RCC 7860 (cell line): ENCODE measurements around the gene HYAL3.
A peak's percentile ranks its signal among the peaks of the same experiment; 100 is the strongest.

ENCODE experiments used
- DNase-seq: peaks from one replicate; pipeline ENCODE4 v3.0.0-alpha.2; 2015; ENCODE audit warnings: low spot score
- FAIRE-seq: peaks from 2 replicates; lab custom pipeline; 2012; peaks lifted over from hg19 to GRCh38; lab: Jason Lieb, UNC

Gene HYAL3

GRCh38 chr3:50330330-50330729 lies 31.1 kb upstream of the HYAL3 start:
- FAIRE-seq (no peak), DNase-seq (no peak)

DNA sequence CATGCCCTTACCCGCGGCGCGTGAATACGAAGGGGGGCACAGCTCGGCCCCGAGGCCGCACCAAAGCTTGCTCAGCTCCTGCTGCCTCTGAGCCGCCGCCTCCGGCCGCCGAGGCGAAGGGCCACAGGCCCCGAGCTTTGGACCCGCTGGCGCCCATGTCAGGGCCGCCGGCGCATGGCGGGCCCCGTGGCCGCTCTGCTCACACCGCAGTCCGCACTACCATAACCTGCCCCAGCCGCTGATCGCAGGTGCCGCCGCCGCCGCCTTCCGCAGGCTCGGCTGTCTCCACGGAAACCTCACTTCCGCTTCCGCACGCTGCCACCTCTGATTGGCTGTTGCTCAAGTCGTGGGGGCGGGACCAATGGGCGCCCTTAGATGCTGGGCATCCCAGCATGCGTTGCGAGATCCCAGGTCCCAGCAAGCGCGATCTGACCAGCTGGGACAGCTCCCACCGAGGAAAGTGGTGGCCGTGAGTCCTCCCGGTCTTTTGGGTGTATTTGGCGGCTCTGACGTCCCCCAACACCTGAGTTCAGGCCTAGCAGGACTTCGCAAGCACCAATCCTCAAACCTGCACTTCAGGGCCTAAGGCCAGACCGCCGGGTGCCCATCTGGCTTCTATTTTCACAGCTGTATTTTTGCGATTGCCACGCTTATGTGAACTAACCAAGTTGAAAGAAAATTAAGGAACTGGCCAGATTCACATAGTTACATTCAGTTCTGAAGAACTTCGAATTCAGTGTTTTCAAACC lies 28.9 kb upstream of the HYAL3 start, which contains the start of gene TUSC2:
Gene TUSC2 (minus strand): TSS at position 281 of the 749 bp plus-strand sequence. CDS start 124 bp downstream, at position 157.
- FAIRE-seq: peak; percentile 72
- peak; percentile 84 for DNase-seq

DNA sequence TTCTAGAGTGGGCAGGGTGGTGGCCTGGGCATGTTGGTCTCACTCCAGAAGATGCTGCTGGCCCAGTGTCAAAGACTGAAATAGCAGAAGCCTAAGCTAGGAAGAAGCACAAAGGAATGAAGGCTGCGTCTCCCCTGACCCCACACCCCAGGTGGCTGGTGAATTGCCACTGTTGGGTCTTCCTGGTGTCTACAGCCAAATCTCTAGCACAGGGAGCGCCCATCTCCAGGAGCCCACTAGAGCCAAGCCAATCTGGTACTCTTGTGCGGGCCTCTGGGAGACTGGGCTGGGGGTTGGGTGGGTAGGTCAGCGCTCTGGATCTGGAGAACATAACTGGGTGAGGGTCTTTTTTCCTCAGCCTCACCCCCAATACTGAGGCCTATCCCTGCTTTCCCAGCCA lies 27.9 kb upstream of the HYAL3 start:
- FAIRE-seq: no peak

GRCh38 chr3:50326182-50326541 lies 27.0 kb upstream of the HYAL3 start:
- FAIRE-seq (no peak), DNase-seq (no peak)

More for the DNA sequence above, 27.9 kb upstream of the HYAL3 start:
- no peak for DNase-seq

- FAIRE-seq (no peak), DNase-seq (no peak)
These were observed 26.4 kb upstream of the HYAL3 start for GRCh38 chr3:50325497-50326181.

- no peak for FAIRE-seq
- DNase-seq: no peak
These were observed 25.9 kb upstream of the HYAL3 start for GRCh38 chr3:50325113-50325480.

DNA sequence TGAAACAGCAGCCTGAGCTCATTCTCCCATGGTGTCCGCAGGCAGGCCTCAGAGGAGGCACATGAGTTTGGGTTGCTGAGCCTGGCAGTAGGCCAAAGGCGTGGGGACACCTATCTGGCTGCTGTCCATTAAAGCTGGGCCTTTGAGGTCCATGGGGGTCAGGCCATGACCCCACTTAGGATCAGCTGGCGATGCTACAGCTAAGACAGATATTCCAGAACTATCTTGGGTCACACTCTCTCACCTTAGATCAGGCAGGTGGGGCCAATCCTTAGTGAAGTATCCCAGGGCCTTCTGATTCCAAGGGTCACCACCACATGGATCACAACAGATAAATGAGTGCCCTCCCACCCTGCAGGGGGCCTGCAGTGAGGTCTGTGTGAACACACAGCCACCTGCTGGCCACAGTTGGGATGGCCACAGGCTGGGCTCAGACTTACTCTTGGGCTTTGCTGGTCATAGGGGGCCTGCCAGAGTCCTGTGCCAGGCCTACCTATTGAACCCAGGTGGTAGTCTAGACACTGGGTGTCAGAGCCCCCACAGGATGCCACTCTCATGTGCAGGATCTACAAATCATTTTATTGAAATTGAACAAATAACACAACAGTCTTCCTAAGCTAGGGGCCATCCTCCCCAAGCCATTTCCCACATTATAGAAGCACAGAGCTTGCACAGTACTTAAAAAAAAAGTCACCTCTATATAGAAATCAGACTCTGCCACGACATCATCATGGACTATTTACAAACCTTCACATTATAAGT lies 25.3 kb upstream of the HYAL3 start:
- DNase-seq (peak; percentile 51), FAIRE-seq (no peak)

GRCh38 chr3:50323614-50324199 lies 24.5 kb upstream of the HYAL3 start:
- DNase-seq: no peak
- no peak for FAIRE-seq

DNA sequence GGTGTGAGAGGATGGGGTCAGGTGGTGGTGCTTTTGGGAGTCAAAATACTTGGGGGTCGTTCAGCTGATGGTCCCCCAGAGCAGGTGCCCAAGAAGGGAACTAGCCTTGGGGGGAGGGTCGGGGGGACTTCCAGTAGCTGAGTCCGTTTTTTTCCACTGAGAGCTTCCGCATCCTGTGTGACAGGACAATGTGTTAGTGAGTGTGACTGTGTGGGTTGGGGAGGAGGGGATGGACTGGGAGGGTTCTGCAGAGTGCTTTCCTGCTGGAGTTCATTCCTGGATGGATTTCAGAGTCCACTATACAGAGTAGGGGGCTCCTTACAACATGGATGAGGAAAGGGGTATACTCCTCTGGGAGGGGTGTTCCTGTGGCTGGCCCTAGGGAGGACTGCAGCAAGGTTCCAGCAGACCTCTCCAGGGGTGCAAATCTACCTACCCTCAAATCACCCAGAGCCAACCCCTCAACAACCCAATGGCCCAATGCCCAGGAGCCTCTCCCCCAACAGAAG lies 23.9 kb upstream of the HYAL3 start:
- FAIRE-seq (no peak), DNase-seq (no peak)

- no peak for FAIRE-seq
These were observed 23.3 kb upstream of the HYAL3 start, which contains the start of gene HYAL2 for GRCh38 chr3:50322386-50323091. HYAL2 (minus strand) TSS chr3:50322745; CDS start chr3:50320489, 2,256 bp downstream.

DNA sequence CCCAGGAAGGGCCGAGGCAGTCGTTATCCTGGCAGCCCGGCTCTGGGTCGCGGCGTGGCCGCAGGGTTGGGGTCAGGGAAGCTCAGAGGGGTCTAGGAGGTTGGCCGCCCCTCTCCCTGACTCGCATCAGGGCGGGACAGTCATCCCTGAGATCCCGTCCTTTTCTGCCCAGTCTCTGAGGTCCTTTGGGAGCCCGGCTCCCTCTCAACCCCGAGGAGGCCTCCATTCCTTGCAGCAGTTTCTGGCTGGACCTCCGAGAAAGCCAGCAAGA lies 22.8 kb upstream of the HYAL3 start:
- FAIRE-seq (no peak), DNase-seq (no peak)

More at GRCh38 chr3:50322386-50323091, 23.3 kb upstream of the HYAL3 start, which contains the start of gene HYAL2:
- DNase-seq: no peak

- DNase-seq (peak; percentile 63), FAIRE-seq (no peak)
These were observed 22.3 kb upstream of the HYAL3 start for GRCh38 chr3:50321336-50322114.

DNA sequence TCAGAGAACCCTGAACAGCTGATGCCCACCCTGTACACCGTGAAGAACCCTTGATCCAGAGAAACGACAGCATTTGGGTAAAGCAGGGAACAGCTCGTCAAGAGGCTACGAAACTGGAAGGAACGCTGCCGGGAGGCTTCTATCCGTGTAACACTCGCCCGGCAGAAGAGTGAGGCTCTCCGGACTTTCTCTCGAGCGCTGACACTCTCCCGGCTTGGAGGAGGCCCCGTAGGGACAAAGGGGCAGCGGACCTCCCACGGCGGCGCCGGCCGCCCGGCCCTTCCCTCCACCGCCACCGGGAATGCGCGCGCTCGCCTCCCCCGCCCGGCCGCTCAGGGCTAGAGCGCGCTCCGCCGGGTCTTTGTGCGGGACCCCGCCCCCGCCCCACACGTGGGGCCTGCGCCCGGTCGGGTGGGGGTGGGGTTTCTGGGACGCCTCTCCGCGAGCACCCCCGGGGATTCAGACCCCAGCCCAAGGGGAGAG lies 21.7 kb upstream of the HYAL3 start:
- no peak for FAIRE-seq

DNA sequence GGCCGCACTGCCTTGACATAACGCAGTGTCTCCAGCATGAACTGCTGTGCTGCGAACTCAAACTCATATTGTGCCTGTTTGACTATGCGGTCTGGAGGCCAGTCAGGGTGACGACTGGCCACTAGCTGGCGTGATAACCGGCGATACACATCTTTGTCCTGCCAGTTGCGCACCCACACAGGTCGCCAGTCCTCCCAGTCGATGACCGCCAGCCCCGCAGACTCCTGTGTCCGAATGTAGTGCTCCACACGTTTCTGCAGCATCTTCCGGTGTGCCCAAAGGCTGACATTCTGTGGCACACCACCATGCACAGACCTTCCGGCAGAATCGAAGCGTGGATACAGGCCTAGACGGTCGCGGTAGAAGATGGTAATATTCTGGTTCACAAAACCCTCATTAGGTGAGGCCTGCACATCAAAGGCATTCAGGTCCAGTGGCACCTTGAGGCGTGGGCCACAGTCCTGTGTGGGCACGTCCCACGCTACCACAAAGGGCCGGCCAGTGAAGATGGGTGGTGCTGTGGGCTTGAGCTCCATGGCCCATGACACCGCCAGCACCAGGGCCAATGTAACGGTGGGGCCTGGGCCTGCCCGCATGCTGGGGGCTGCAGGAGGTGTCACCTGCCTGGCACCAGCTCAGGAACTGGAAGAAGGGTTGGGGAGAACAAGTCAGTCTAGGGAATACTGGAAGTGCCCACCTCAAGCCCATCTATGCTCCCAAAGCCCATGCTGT lies 20.9 kb upstream of the HYAL3 start:
- no peak for FAIRE-seq
- no peak for DNase-seq

More for the DNA sequence above, 21.7 kb upstream of the HYAL3 start:
- peak; percentile 34 for DNase-seq

- DNase-seq (no peak), FAIRE-seq (no peak)
These were observed 20.1 kb upstream of the HYAL3 start for GRCh38 chr3:50319181-50319893.

- DNase-seq (no peak), FAIRE-seq (no peak)
These were observed 19.4 kb upstream of the HYAL3 start for GRCh38 chr3:50318615-50319014.

DNA sequence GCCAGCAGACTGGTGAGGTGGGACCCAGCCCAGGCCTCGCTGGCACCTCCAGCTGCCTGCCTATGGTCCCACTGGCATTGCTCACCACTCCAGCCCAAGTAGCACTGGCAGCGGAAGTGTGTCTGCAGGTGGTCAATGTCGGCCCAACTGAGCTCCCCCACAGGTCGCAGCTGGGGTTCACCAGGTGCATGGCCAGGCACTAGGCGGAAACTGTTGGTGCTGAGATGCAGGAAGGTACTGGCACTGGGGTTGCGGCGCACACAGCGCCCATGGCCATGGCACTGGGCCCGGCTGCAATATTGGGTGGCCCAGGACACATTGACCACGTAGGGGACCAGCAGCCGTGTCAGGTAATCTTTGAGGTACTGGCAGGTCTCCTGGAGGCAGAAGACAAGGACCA lies 19.0 kb upstream of the HYAL3 start:
- no peak for DNase-seq
- FAIRE-seq: no peak

- FAIRE-seq: no peak
- DNase-seq: no peak
These were observed 18.1 kb upstream of the HYAL3 start for GRCh38 chr3:50317300-50317699.
